GM19397 (cell line): ENCODE measurements around the gene TRPV2.

Experiments used
- ATAC-seq: cut with Tn5 transposase; IDR thresholded peaks from one replicate; pipeline ENCODE4 v1.9.1; 2021; ENCODE audit warnings: mild to moderate bottlenecking, moderate library complexity; ENCODE audit not compliant: unreplicated experiment

TRPV2 gene

GRCh38 chr17:16472539-16472938 lies 57.2 kb downstream of the TRPV2 start:
- ATAC-seq: no peak

- ATAC-seq: no peak
These were observed 58.0 kb downstream of the TRPV2 start for GRCh38 chr17:16473044-16474011.

GRCh38 chr17:16474012-16474725 lies 58.8 kb downstream of the TRPV2 start:
- no peak for ATAC-seq

GRCh38 chr17:16475179-16475704 lies 59.9 kb downstream of the TRPV2 start:
- no peak for ATAC-seq

- ATAC-seq: no peak
These were observed 61.9 kb downstream of the TRPV2 start for GRCh38 chr17:16477255-16477654.

- ATAC-seq: no peak
These were observed 62.3 kb downstream of the TRPV2 start for GRCh38 chr17:16477666-16478065.

- no peak for ATAC-seq
These were observed 63.3 kb downstream of the TRPV2 start for GRCh38 chr17:16478649-16479048.

GRCh38 chr17:16479264-16479663 lies 63.9 kb downstream of the TRPV2 start:
- no peak for ATAC-seq

GRCh38 chr17:16480995-16481394 lies 65.6 kb downstream of the TRPV2 start:
- ATAC-seq: no peak

GRCh38 chr17:16482253-16482652 lies 66.9 kb downstream of the TRPV2 start:
- no peak for ATAC-seq

GRCh38 chr17:16483021-16483645 lies 67.8 kb downstream of the TRPV2 start:
- no peak for ATAC-seq

- no peak for ATAC-seq
These were observed 69.2 kb downstream of the TRPV2 start for GRCh38 chr17:16484445-16485175.
